NCI-H2029 treated with DMSO at 0.1 percent for 48 hours (cell line): ENCODE measurements around the gene SH3TC1.

Experiments
- DNase-seq: peaks from one replicate; lab custom pipeline; 2025; lab: John Stamatoyannopoulos, UW

Gene SH3TC1

GRCh38 chr4:8200302-8200975 is 1.3 kb downstream of the SH3TC1 start:
- DNase-seq, result no peak

- DNase-seq, result no peak
Observed at GRCh38 chr4:8201321-8201781, 2.3 kb downstream of the SH3TC1 start.

DNA sequence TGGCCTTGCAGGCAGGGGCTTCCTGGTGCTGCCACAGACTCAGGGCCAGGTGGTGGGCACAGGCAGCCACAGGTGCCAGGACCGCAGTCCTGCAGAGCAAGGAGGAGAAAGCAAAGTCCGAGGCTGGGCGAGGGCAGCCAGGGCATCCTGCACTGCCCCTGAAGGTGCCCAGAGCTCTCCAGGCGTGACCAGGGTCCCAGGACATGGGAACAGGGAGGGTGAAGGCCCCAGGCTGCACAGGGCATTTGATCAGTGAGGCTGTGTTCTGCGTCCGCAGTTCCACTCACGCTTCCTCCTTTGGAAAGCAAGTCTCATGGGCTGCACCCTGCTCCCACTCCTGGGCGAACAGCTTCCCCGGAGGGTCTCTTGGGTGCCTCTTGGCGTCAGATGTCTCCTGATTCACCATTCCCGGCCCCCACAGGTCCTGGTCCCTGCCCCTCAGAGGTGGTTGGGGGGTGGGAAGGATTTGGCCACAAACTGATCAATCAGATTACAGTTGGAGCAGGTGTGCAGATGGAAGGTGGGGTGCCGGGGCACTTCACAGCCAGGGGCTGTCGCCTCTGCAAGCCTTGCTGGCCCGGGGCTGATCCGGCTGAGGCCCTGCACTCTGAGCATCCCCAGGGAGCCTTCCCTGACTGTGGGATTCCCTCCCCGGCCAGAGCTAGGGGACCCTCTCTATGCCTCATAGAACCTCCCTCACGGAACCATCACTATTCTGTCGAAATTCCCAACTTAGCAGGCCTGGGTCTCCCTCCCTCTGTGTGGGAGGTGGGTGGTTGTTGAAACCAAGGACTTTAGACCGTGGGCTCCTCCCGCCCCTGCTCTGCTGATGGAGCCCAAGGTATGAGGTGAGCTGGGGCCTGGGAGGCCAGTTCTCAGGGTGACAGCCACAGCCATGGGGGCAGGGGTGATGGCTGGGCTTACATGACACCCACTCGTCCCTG is 3.3 kb downstream of the SH3TC1 start:
- DNase-seq, result no peak

GRCh38 chr4:8203052-8203401 is 3.9 kb downstream of the SH3TC1 start:
- DNase-seq, result no peak

DNA sequence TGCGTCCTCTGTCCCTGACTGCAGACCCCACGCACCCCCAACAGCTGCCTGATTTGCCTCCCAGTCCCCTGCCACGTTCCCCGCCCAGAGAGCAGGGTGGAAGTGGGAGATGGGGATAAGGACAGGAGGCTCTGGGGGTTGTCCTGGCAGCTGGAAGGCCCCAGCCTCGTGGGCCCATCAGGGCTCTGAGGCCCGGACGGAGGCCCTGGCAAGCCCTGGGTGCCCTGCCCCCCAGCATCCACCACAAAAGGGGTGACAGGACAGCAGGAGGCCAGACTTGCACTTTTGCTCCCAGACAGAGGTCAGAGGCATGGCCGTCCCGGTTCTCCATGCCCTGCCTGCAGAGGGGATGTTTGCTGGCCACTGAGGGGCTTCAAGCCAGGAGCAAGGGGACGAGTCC is 4.7 kb downstream of the SH3TC1 start:
- DNase-seq, result no peak

GRCh38 chr4:8204576-8205227 is 5.6 kb downstream of the SH3TC1 start:
- no peak for DNase-seq

GRCh38 chr4:8205241-8205707 is 6.2 kb downstream of the SH3TC1 start:
- no peak for DNase-seq

- peak; percentile 57 for DNase-seq
Observed at GRCh38 chr4:8205749-8206611, 6.9 kb downstream of the SH3TC1 start.

GRCh38 chr4:8207314-8207713 is 8.2 kb downstream of the SH3TC1 start:
- no peak for DNase-seq

DNA sequence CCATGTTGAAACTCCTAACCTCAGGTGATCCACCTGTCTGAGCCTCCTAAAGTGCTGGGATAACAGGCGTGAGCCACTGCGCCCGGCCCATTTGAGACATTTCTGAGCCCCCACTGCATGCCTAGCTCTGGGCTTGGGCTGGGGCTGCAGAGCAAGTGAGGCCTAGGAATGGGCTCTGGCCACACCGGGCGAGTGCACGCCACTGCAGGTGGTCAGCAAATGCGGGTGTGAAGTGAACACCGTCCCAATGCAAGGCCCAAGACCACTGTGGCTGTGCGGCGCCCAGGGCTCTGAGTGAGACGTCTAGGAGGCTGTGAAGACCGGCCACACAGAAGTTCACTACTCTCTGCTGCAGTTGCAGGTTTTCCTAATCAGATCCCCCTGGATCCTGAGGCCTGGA is 9.5 kb downstream of the SH3TC1 start:
- no peak for DNase-seq

DNA sequence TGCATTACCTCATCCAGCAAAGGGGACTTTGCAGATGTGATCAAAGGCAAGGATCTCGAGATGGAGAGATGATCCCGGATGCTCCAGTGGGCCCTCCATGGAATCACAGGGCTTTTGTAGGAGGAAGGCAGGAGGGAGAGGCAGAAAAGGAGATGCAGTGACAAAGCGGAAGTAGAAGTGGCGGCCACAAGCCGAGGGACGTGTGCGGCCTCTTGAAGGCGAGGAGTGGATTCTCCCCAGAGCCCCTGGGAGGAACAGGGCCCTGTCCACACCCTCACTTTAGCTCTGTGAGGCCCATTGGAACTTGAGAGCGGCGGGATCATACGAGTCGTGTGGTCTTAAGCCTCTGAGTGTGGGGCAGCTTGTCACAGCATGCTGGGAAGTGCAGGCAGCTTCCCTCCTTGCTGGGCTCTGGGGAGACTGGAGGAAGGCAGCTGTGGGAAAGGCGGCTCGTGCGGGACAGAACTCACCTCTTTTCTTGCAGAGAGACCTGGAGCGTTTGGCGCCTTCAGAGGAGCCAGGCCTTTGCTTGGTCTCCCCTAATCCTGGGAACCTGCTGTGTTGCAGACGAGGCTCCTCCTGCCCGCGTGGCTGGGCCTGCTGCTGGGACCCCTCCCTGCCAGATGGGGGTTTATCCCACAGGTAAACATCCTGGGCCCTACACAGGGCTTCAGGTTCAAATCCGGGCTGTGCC is 10.2 kb downstream of the SH3TC1 start:
- no peak for DNase-seq

DNA sequence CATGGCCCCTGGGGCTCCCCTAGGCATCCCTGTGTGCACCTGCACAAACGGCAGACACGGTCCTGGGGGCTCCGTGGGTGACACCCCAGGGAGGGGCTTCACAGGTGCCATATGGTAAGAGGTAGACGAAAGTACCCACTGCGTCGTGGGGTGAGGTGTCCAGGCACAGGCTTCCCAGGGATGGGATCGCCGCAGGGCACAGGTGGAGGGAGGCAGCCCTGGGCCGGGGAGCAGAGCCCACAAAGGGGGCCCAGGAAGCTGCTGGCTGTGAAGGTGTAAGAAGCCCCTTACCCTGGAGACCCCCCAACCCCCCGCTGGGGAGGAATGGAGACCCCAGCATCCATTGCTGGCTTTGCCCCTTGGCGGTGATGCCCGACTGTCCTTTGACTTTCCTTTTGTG is 10.9 kb downstream of the SH3TC1 start:
- no peak for DNase-seq

DNA sequence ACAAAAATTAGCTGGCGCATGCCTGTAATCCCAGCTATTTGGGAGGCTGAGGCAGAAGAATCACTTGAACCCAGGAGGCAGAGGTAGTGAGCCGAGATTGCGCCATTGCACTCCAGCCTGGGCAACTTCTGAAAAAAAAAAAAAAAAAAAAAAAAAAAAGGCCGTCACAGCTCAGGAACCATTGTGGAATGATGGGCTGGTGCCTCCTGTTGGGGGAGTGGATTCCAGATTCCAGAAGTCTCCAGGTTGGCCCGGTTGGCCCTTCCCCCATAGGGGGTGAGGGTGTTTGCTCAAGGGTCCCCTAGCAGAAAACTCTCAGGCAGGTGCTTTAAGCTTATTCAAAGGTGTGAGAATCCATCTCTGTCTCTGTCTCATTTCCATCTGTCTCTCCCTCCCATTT is 11.5 kb downstream of the SH3TC1 start:
- DNase-seq, result no peak

DNA sequence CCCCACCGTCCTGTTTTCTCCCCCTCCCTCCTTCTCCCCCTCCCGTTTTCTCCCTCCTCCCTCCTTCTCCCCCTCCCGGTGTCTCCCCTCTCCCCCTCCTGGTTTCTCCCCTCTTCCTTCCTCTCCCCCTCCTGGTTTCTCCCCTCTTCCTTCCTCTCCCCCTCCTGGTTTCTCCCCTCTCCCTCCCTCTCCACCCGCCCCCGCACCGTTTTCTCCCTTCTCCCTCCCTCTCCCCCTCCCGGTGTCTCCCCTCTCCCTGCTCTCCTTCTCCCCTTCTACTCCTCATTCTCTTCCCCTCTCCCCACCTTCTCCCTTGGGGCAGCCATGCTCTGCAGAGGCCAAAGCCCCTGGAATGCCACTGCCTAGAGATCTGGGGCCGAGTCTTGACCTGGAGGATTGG is 12.2 kb downstream of the SH3TC1 start:
- DNase-seq, result no peak

DNA sequence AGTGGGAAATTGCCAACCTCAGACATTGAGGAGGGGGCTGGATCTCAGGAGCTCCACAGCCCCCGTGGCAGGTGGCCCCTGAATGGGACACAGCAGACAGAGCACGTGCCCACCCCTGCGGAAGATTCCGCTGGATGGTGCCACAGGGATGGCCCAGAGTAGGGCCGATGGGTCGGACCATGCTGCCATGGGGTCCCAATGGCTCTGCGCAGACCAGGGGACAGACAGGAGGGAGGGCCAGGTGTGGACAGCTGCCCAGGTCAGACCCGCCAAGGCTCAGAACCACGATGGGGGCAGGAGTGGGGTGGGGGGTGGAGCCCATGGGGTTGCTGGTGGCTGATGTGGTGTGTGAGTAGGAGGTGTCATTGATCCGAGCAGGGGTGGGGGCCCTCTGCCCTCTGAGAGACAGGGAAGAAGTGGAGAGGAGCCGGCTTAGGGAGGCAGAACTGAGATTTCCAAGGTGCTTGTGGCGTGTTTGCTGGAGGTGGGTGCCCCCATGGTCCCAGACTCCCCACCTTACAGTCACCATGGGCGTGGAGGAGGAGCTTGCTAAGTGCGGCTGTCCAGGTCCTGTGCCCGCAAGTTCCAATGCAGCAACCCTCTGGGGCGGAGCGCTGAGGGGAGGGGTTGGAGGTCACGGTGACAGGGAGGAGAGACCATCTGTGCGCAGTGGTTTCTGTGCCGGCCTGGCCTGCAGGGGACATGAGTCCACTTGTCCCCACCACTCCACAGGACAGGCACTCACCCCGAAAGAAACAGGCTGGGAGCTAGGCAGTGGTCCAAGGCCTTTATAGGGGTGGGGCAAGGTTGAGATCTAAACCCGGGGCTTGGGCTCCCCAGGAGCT is 12.9 kb downstream of the SH3TC1 start:
- DNase-seq, result no peak

- DNase-seq, result no peak
Observed at GRCh38 chr4:8212622-8213021, 13.5 kb downstream of the SH3TC1 start.

DNA sequence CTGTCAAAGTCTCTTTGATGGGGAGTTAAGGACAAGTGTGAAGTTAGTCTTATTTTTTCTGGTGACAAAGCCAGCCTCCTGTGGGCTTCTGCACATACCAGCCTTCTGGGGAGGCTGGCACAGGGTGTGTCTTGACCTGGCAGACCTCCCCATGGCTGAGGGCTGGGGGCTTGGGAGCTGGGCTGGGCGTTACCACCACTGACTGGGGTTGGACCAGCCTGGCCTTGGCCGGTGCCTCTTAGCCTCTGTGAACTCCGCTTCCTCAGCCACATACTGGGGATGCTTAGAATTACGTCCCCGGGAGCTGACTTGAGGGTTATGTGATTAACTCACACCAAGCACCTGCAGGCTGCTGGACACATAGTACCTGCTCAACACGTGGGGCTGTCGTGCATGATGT is 14.0 kb downstream of the SH3TC1 start:
- no peak for DNase-seq

GRCh38 chr4:8214136-8214535 is 15.0 kb downstream of the SH3TC1 start:
- no peak for DNase-seq

DNA sequence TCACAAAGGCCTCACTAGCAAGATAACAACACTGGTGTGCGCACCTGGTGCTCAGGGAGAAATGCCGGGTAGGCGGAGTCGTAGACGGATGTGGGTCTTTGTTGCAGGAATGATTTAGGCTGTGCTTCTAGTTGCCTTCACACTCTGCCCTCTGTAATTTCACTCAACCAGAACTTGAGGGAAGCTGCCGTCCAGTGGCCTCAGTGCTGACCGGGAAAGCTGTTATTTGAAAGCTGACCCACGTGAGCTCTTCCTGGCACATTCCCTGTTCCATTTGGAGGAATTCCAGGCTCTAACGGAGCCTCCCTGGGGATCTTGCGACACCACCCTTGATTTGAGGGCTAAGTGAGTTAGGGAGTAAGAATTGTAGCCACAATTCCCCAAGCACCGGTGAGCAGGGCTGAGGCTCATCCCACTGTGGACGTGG is 15.9 kb downstream of the SH3TC1 start:
- DNase-seq, result peak; percentile 65
